H9 (cell line): ENCODE data around the gene OOSP4A. TPM values are rescaled to one million over a fixed set of nuclear protein-coding genes. Genes with fewer than 3 reads are reported as not detected.

Experiments
- DNase-seq: peaks from one replicate; pipeline ENCODE4 v3.0.0-alpha.2; 2017
- H2AFZ ChIP-seq: one replicate; pipeline ENCODE4 v1.6.1; 2013; ENCODE audit warnings: mild to moderate bottlenecking, low read length, control low read depth, moderate library complexity
- H2AK5ac ChIP-seq: 2 replicates; pipeline ENCODE4 v1.6.1; 2013; ENCODE audit warnings: low read length, control low read depth, mixed read lengths; ENCODE audit not compliant: insufficient read length
- H2BK120ac ChIP-seq: one replicate; pipeline ENCODE4 v1.6.1; 2013; ENCODE audit warnings: low read depth, mild to moderate bottlenecking, low read length, control low read depth, inconsistent platforms; ENCODE audit not compliant: poor library complexity, severe bottlenecking
- H2BK12ac ChIP-seq: 2 replicates; pipeline ENCODE4 v1.6.1; 2013; ENCODE audit warnings: low read length, control low read depth, mixed read lengths, low read depth; ENCODE audit not compliant: insufficient read length
- H2BK15ac ChIP-seq: 2 replicates; pipeline ENCODE4 v1.6.1; 2013; ENCODE audit warnings: low read depth, low read length, control low read depth
- H2BK20ac ChIP-seq: one replicate; pipeline ENCODE4 v1.6.1; 2013; ENCODE audit warnings: low read depth, mild to moderate bottlenecking, low read length, control low read depth, inconsistent platforms; ENCODE audit not compliant: poor library complexity, severe bottlenecking
- H2BK5ac ChIP-seq: 2 replicates; pipeline ENCODE4 v1.6.1; 2013; ENCODE audit warnings: low read length, control low read depth, mixed read lengths; ENCODE audit not compliant: insufficient read length
- H3K14ac ChIP-seq: 2 replicates; pipeline ENCODE4 v1.6.1; 2013; ENCODE audit warnings: low read length, control low read depth; ENCODE audit not compliant: insufficient read depth
- H3K18ac ChIP-seq: 2 replicates; pipeline ENCODE4 v1.6.1; 2013; ENCODE audit warnings: low read depth, mild to moderate bottlenecking, mixed read lengths, low read length, control low read depth; ENCODE audit not compliant: insufficient read length
- H3K23ac ChIP-seq: 2 replicates; pipeline ENCODE4 v1.6.1; 2013; ENCODE audit warnings: low read length, control low read depth, mixed read lengths, low read depth; ENCODE audit not compliant: insufficient read length
- H3K23me2 ChIP-seq: 2 replicates; pipeline ENCODE4 v1.6.1; 2013; ENCODE audit warnings: low read depth, mild to moderate bottlenecking, mixed read lengths, low read length, control low read depth; ENCODE audit not compliant: insufficient read length, poor library complexity, severe bottlenecking
- H3K27ac ChIP-seq: 2 replicates; pipeline ENCODE4 v1.5.1; 2013; ENCODE audit warnings: low read length, control low read depth, mixed read lengths, low read depth; ENCODE audit not compliant: insufficient read length
- H3K27me3 ChIP-seq: 2 replicates; pipeline ENCODE4 v1.6.1; 2013; ENCODE audit warnings: low read length, control low read depth, inconsistent platforms; ENCODE audit not compliant: insufficient read depth
- H3K4ac ChIP-seq: 2 replicates; pipeline ENCODE4 v1.6.1; 2013; ENCODE audit warnings: low read depth, mild to moderate bottlenecking, control low read depth, inconsistent platforms, low read length, moderate library complexity
- H3K4me1 ChIP-seq: 2 replicates; pipeline ENCODE4 v1.6.1; 2013; ENCODE audit warnings: low read length, control low read depth, inconsistent platforms; ENCODE audit not compliant: insufficient read depth
- H3K4me2 ChIP-seq: 2 replicates; pipeline ENCODE4 v1.6.1; 2013; ENCODE audit warnings: low read length, control low read depth, mixed read lengths; ENCODE audit not compliant: insufficient read length, insufficient read depth
- H3K56ac ChIP-seq: 2 replicates; pipeline ENCODE4 v1.6.1; 2013; ENCODE audit warnings: low read depth, mild to moderate bottlenecking, mixed read lengths, low read length, control low read depth; ENCODE audit not compliant: insufficient read length
- H3K79me1 ChIP-seq: 2 replicates; pipeline ENCODE4 v1.6.1; 2013; ENCODE audit warnings: low read depth, mild to moderate bottlenecking, moderate library complexity, low read length, control low read depth, inconsistent platforms; ENCODE audit not compliant: insufficient read depth, poor library complexity, severe bottlenecking
- H3K79me2 ChIP-seq: 2 replicates; pipeline ENCODE4 v1.6.1; 2013; ENCODE audit warnings: low read length, control low read depth, inconsistent platforms; ENCODE audit not compliant: insufficient read depth
- H3K9ac ChIP-seq: 2 replicates; pipeline ENCODE4 v1.6.1; 2013; ENCODE audit warnings: low read length, control low read depth, mixed read lengths; ENCODE audit not compliant: insufficient read length; ENCODE audit errors: extremely low read depth
- H3K9me3 ChIP-seq: one replicate; pipeline ENCODE4 v1.6.1; 2013; ENCODE audit warnings: low read depth, low read length, inconsistent platforms; ENCODE audit not compliant: control insufficient read depth
- H3T11ph ChIP-seq: one replicate; pipeline ENCODE4 v1.6.1; 2013; ENCODE audit warnings: mild to moderate bottlenecking, low read length, control low read depth, inconsistent platforms
- H4K20me1 ChIP-seq: one replicate; pipeline ENCODE4 v1.6.1; 2013; ENCODE audit not compliant: control insufficient read depth, insufficient read length, insufficient read depth
- H4K5ac ChIP-seq: 2 replicates; pipeline ENCODE4 v1.6.1; 2013; ENCODE audit warnings: low read depth, mild to moderate bottlenecking, mixed read lengths, low read length, control low read depth; ENCODE audit not compliant: insufficient read length
- H4K8ac ChIP-seq: replicated peaks from 2 replicates; pipeline ENCODE4 v1.6.1; 2013; ENCODE audit warnings: low read length, control low read depth, mixed read lengths, low read depth; ENCODE audit not compliant: insufficient read length
- H4K91ac ChIP-seq: 2 replicates; pipeline ENCODE4 v1.6.1; 2013; ENCODE audit warnings: low read depth, mild to moderate bottlenecking, moderate library complexity, mixed read lengths, low read length, control low read depth; ENCODE audit not compliant: insufficient read length
- H3K27ac Mint-ChIP-seq, 3 experiments: 2 replicates in 2 of 3; 3 replicates in 1 of 3; pipeline ENCODE4 v1.8.0; 2020 to 2021; ENCODE audit warnings: mixed read lengths in 3 of 3, mild to moderate bottlenecking in 1 of 3, moderate library complexity in 1 of 3
- H3K27me3 Mint-ChIP-seq: 2 replicates; pipeline ENCODE4 v1.8.0; 2021; ENCODE audit warnings: low read depth, mild to moderate bottlenecking, moderate library complexity, mixed read lengths
- H3K36me3 Mint-ChIP-seq, 3 experiments: 2 replicates in 2 of 3; 3 replicates in 1 of 3; pipeline ENCODE4 v1.8.0; 2020 to 2021; ENCODE audit warnings: low read depth in 3 of 3, mixed read lengths in 3 of 3; ENCODE audit not compliant: insufficient read depth in 1 of 3
- H3K4me1 Mint-ChIP-seq, 2 experiments: 2 replicates each; pipeline ENCODE4 v1.8.0; 2020; ENCODE audit warnings: mixed read lengths in 2 of 2
- H3K4me3 Mint-ChIP-seq, 2 experiments: 2 replicates in 1 of 2; 3 replicates in 1 of 2; pipeline ENCODE4 v1.8.0; 2020 to 2021; ENCODE audit warnings: mild to moderate bottlenecking in 2 of 2, mixed read lengths in 2 of 2, moderate library complexity in 1 of 2
- H3K9me3 Mint-ChIP-seq, 2 experiments: 2 replicates in 1 of 2; 3 replicates in 1 of 2; pipeline ENCODE4 v1.8.0; 2020; ENCODE audit warnings: mild to moderate bottlenecking in 2 of 2, mixed read lengths in 2 of 2, moderate library complexity in 1 of 2
- WGBS: extraction: QIAGEN DNeasy Blood & Tissue Kit; methylation state at CpG from one replicate; pipeline ENCODE4 v1.1.7; 2013; ENCODE audit warnings: missing lambda C conversion rate, low lambda C conversion rate, mixed read lengths; ENCODE audit not compliant: insufficient read length; ENCODE audit errors: extremely low coverage; 5-methylcytosine and 5-hydroxymethylcytosine counted together
- total RNA-seq: library from RNA; stranded (reverse); gene quantifications from 2 replicates; pipeline ENCODE4 v1.2.1, GENCODE V29; 2021
- TF ChIP-seq, protein P1 (sequence below): fragments of 200-600 bp; sonication (generic); conservative IDR thresholded peaks from 3 replicates; pipeline ENCODE4 v1.8.0; 2021; ENCODE audit warnings: antibody characterized with exemption, mild to moderate bottlenecking

OOSP4A gene
- total RNA-seq, 1 experiment from 2014 or later = not detected

DNA sequence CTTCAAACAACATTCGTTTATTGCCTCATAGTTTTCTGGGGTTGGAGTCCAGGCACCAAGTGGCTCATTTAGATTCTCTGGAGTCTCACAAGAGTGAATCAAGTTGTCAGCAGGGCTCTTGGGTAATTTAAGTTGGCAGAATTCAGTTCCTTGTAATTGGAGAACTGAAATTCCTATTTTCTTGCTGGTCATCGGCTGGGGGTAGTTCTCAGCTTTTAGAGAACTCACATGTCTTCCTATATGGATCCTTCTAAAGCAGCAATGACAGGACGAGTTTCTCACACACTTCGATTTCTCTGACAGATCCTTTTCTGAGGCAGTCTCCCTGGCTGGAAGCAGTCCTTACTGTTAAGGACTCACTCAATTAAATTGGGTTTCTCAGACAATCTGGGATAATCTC is 35.9 kb downstream of the OOSP4A start:
- no peak overlapping the region for H3K4me3 Mint-ChIP-seq
- no peak overlapping the region for H3K23ac ChIP-seq
- no peak overlapping the region for H3K56ac ChIP-seq
- H3K9me3 ChIP-seq = no peaks in the 10 kb centered on the region
- H3K4ac ChIP-seq = no peak overlapping the region
- no peak overlapping the region for H4K5ac ChIP-seq
- no peak overlapping the region for H2BK120ac ChIP-seq
- H3K27me3 Mint-ChIP-seq = no peaks in the 10 kb centered on the region
- no peak overlapping the region for H3K27ac Mint-ChIP-seq
- H3K27me3 ChIP-seq = no peaks in the 10 kb centered on the region
- H3T11ph ChIP-seq = no peak overlapping the region
- H3K36me3 Mint-ChIP-seq = no peaks in the 10 kb centered on the region
- no peak overlapping the region for H2BK15ac ChIP-seq
- no peaks in the 10 kb centered on the region for H3K79me2 ChIP-seq
- no peak overlapping the region for H2BK12ac ChIP-seq
- no CpG with 5 or more reads among the region's 4 CpGs for WGBS
- no peak overlapping the region for H2AFZ ChIP-seq
- H3K9me3 Mint-ChIP-seq = no peaks in the 10 kb centered on the region
- H3K4me2 ChIP-seq = no peak overlapping the region
- no peak overlapping the region for H2AK5ac ChIP-seq
- peaks cover 5% of the 10 kb centered on the region in 2 experiments; a peak in 3 of 4 replicates for H3K4me1 Mint-ChIP-seq
- H2BK5ac ChIP-seq = no peak overlapping the region
- no peak overlapping the region for H3K18ac ChIP-seq
- DNase-seq = no peak
- H3K23me2 ChIP-seq = no peaks in the 10 kb centered on the region
- no peak overlapping the region for H3K14ac ChIP-seq
- no peak overlapping the region for H3K27ac ChIP-seq
- H4K8ac ChIP-seq = no peak overlapping the region
- no peak overlapping the region for H3K9ac ChIP-seq
- no peak overlapping the region for H2BK20ac ChIP-seq
- H3K79me1 ChIP-seq = no peaks in the 10 kb centered on the region
- TF ChIP-seq, protein P1, sequence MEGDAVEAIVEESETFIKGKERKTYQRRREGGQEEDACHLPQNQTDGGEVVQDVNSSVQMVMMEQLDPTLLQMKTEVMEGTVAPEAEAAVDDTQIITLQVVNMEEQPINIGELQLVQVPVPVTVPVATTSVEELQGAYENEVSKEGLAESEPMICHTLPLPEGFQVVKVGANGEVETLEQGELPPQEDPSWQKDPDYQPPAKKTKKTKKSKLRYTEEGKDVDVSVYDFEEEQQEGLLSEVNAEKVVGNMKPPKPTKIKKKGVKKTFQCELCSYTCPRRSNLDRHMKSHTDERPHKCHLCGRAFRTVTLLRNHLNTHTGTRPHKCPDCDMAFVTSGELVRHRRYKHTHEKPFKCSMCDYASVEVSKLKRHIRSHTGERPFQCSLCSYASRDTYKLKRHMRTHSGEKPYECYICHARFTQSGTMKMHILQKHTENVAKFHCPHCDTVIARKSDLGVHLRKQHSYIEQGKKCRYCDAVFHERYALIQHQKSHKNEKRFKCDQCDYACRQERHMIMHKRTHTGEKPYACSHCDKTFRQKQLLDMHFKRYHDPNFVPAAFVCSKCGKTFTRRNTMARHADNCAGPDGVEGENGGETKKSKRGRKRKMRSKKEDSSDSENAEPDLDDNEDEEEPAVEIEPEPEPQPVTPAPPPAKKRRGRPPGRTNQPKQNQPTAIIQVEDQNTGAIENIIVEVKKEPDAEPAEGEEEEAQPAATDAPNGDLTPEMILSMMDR = no peak
- H3K4me1 ChIP-seq = no peaks in the 10 kb centered on the region
- no peak overlapping the region for H4K91ac ChIP-seq
- no peaks in the 10 kb centered on the region for H4K20me1 ChIP-seq
